ENCODE measurements around the gene MICAL3.
"Not testable (repeated sequence)": the region's sequence is repeated elsewhere in the genome, so short reads cannot be mapped to it uniquely, and the experiment has no call there.

The MICAL3 gene

DNA sequence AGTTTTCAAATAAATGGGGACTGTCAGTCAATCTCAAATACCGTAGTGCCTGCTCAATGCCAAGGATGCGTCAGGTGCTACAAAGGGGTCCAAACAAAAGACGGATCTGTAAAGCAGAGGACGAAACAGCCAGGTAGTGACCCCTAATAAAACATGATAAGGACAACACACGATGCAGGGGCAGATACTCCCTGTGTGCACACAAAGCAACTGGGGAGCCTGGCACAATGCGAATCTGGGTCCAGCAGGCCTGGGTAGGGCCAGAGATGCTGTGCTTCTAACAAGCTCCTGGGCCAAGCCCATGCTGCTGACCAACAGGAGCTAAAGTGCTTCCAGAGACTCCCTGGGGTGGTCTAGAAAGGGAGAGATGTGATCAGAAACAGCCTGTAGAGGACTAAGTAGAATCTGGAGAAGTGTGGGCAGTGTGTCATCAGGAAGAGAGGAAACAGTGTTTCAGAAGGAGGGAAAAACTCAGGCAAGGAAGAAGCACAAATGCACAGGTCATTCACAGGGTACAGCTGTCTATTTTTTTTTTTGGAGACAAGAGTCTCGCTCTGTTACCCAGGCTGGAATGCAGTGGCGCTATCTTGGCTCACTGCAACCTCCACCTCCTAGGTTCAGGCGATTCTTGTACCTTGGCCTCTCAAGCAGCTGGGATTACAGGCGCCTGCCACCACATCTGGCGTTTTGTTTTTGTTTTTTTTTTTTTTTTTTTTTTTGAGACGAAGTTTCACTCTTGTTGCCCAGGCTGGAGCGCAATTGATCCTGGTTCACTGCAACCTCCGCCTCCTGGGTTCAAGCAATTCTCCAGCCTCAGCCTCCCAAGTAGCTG lies 74.5 kb downstream of the MICAL3 start:
- DNase-seq, result no peak

DNA sequence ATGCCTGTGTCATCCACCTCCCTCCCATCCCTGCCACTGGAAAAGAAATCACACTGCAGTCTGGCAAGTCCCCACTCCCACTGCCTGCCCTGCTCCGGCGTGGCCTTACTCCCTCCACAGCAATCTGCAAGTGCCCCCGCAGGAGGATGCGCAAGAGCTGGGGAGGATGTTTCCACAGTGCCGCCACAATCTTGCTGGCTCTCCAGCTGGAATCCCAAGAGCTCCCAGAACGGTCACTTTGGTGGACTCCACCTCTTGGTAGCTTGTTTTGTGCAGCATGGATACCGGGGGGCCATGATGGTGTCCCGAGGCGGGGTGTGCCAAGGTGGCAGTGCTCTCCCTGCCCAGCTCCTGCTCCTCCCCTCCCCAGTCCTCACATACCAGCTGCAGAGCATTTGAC lies 76.3 kb downstream of the MICAL3 start:
- DNase-seq, result no peak

DNA sequence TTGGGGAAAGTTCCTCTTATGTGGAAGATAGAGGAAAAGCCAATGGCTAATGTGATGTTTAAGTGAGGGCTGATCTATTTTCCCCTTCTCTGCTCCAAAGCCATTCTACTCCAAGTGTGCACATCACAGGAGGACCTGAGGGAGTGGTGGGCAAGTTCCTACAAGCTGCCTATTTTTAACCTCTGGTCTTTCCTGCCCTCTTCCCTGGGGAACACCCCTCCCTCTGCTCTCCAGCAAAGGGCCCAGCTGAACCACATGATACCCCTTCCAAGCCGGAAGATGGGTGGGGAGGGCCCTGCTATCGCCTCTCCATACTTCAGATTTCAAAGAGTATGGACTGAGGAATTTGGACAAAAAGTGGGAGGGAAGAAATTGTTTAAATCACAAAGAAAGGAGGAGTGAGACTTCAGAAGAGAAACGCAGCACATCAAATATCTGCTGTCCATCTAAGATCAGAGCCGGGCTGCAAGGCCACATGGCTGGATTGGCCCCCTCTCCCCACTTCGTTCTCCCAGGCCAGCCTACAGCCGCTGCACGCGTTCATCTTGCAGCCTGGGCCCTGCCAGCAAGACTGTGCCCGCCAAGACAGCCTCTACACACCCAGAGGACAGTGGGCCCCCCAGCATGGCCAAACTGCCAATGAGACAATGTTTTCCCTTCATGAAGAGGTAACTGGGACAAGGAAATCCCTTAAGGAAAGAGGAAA lies 77.5 kb downstream of the MICAL3 start:
- DNase-seq, result no peak

DNA sequence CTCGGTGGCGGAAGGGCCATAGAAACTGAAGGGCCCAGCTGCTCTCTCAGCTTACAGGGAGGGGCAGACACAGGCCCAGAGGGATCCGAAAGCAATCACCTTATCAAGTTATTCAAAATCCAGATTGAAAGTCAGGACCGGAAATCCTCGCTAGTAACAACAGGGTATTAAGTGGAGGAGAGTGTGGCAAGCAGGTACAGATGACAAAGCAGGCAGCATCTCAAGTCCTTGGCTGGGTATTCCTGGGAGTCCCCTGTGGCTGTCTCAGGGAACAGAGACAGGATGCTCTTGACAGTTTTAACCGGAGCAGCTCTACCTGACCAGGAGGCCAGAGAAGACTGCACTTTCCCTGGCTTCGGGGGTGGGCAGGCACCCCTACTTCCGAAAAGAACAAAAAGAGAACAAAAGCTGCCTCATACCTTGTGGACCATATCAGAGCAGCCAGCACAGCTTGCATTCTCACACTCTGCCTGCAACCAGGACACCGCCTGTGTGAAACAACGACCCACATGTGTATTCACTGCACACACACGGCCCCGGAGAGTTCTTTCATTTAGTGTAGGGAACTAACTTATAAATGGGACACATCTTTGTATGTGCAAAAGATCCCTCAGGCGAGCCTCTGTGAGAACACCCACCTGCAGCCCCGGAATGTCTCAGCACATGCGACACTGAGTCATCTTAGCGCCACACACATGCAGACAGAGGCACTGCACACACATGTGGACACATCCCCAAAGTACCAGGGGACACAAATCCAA lies 78.3 kb downstream of the MICAL3 start:
- DNase-seq, result no peak

DNA sequence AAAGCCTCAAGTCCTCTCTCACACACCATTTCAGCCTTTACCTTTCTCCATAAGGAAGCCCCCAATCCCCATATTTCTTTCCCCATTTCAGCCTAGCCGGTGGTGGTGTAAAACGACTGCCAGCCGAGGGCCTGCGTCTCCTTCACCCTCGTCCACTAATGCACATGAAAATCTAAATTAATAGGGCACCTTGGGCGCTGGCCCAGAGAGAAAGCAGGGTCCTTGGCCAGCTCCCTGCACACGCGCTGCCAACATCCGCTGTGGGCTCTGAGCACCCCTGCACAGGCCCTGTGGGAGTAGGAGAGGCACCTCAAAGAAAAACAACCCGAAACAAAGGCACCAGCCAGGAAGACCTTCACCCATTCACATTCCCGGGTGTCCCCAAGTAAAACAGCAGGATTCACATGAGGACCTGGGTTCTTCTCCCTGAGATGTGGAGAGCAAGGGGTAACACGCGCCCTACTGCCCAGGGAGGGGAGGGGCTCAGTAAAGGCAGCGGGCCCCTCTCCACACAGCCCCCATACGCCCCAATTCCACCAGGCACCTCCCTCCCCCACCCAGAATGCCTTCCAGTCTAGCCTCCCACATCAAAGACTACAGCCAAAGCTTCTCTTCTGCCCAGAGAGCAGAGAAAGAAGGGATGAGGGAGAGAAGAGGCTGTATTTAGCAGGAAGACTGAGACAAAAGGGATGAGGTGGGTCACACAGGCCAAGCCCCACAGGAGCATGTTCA lies 79.0 kb downstream of the MICAL3 start:
- DNase-seq, result no peak

DNA sequence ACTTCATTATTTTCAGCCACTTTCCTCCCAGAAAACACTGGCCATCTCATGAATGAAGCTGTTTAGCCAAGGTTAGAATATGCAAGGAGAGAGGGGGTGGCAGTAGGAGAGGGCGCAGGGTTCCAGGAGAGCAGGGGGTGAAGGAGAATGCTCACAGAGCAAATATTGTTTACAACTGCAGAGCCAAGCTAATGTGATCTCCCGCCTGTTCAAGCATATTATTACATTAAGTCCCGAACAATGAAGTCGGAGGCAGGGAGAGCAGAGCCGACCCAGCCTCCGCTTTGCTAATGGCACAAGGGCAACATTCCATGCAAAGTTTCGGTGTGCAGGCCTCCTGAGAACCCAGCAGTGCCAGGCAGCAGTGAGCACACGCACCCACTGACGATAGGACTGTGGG lies 80.1 kb downstream of the MICAL3 start:
- no peak for DNase-seq

DNA sequence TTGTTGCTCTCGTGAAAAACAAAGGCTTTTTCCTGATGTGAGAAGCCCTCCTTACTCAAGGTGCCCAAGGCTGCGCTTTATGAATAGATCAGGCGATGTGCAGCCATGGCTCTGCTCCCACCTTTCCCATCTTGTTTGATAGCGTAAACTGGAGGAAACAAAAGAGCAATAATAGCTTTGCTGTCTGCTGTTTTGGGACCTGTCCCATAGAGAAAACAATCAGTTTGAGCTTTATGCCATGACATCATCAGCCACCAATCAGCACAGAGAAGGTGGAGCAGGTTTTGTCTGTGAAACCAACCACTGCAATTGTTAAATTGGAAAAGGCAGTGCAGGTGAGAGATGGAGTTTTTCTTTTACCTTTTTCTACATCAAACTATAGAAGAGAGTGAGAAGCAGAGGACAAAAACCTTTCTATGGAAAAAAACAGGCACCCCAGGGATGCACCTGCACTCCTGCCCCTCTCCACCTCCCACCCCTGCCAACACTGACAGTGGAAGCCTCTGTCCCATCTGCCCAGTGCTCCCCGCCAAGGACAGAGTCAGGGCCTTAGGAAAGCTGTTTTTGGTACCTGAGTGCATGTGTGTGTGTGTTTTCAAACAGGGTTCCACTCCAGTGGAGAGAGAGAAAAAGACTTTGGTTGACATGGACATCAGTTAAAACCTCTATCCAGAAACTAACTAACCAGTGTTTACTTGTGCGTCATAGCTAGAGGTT lies 80.7 kb downstream of the MICAL3 start:
- DNase-seq, result no peak

DNA sequence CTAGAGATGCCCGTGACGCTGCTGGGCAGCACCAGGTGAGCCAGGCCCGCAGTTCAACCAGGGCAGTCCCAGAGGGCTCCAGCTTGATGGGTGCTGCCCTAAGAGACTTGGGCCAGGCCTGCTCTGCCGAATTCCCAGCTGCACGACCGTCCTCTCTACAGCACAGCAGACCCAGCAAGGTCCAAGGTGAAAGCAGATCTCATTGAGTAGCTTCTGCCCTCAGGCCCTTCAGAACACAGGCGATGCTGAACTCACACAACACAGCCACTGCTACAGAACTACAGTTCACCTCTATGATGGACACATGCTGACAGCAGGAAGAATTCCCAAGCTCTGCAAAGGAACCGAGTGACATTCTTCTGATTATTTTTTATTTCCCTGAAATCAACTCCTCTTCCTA lies 81.6 kb downstream of the MICAL3 start:
- no peak for DNase-seq

DNA sequence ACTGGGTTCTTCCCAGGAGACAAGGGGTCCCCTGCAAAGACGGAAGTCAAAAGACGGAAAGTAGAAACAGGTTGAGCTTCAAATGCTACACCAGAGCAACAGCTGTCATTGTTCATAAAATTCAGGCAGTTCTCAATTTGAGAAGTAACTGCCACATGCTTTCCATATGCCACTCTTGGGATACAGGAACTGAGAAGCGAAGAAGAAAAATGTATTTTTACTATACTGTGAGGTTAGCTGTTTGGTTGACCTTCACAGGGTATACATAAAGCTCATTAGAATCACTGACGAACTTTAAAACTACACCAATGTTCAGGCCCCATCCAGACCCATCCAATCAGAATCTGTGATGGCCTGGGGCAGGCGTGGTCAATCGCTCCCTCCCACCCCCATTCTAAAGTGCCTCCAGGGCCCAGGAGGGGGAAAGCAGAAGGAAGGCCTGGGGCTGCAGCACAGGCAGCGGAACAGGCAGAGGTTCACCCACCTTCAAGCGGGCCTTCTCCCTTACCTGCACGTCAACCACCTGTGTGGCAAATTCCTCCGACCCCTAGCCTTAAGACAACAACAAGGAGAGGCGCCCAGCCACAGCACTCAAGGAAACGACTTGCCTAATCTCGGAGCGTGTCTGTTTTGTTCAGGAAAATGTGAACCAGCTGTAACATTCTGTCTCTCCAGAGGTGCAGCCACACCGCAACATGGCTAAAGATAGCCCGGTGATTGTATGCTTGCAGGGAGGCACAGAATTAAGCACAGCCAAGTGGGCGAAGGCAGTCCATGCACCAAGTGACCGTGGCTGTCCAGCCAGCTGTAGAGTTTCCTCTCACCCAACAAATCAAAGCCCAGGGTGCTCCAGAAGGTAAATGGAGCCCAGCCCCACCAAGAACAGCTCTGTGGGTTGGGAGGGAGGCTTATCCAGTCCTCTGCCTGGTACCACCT lies 82.6 kb downstream of the MICAL3 start:
- DNase-seq, result peak; percentile 59

DNA sequence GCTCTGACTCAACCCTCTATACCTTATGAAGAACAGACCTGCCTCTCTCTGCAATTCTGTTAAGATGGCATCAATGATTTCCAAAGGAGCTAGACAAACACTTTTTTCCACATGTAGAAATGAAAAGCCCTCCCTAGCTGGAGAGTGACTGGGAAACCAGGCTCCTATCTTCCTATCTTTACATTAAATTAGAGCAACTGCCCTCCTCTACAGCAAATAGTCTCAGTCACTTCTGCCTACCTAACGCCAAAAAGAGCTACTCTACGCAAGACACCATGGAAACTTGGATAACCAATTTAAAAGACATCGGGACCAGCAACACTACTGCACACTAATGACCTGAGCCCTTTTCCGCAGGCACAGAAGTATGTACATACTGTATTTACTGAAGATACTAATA lies 84.8 kb downstream of the MICAL3 start:
- DNase-seq, result no peak

DNA sequence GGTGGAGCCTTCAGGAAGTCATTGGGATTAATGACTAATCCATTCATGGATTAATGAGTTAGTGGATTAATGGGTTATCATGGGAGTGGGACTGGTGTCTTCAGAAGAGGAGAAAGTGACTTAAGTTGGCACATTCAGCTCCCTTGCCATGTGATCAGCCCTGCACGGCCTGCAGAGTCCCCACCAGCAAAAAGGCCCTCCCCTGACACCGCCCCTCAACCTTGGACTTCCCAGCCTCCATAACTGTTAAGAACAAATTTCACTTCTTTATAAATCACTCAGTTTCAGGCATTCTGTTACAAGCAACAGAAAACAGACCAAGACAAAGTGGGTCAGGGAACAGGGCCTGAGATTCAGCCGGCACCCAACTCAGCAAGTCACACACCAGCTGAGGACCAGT lies 85.3 kb downstream of the MICAL3 start:
- no peak for DNase-seq

DNA sequence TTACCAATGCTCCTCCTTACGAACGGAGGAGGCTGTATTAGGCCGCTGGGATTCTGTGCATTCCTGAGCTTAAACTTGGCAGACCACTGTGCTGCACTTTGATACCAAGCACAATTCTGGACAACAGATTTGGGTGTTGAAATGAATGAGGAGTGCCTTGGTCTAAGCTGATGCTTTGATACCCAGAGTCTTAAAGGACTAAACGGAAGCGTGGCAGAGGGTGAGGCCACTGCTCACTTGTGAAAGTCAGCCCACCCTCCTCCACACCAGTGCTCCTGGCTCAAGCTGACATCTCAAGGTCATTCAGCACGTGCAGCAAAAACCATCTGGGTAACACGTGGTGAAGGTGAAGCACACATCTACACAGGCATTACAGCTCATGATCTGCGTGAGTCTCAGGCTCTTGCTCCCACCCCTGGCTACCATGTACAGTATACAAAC lies 85.9 kb downstream of the MICAL3 start:
- DNase-seq, result no peak

DNA sequence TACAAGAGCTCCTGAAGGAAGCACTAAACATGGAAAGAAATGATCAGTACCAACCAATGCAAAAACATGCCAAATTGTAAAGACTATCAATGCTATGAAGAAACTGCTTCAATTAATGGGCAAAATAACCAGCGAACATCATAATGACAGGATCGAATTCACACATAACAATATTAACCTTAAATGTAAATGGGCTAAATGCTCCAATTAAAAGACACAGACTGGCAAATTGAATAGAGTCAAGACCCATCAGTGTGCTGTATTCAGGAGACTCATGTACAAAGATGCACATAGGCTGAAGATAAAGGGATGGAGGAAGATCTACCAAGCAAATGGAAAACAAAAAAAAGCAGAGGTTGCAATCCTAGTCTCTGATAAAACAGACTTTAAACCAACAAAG lies 91.9 kb downstream of the MICAL3 start:
- not testable (repeated sequence) for DNase-seq

DNA sequence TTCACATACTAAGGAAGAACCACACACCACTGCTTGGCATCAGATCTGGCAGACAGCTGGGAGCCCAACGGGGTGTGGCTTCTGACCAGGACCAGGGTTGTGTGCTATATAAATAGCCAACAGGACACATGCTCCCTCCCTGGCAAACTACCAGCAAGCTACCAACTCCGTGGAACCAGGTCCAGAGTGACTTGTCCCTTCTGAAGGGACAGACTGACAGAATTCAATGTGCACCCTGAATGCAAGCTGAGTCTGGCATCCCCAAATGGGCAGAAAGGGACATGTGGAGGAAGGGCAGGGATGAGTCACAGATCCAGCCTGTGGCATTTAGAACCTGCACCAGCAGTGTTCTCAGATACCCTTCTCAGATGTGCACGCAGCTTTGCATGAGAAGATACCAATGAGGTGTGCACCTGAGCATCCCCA lies 92.9 kb downstream of the MICAL3 start:
- DNase-seq, result peak; percentile 70

DNA sequence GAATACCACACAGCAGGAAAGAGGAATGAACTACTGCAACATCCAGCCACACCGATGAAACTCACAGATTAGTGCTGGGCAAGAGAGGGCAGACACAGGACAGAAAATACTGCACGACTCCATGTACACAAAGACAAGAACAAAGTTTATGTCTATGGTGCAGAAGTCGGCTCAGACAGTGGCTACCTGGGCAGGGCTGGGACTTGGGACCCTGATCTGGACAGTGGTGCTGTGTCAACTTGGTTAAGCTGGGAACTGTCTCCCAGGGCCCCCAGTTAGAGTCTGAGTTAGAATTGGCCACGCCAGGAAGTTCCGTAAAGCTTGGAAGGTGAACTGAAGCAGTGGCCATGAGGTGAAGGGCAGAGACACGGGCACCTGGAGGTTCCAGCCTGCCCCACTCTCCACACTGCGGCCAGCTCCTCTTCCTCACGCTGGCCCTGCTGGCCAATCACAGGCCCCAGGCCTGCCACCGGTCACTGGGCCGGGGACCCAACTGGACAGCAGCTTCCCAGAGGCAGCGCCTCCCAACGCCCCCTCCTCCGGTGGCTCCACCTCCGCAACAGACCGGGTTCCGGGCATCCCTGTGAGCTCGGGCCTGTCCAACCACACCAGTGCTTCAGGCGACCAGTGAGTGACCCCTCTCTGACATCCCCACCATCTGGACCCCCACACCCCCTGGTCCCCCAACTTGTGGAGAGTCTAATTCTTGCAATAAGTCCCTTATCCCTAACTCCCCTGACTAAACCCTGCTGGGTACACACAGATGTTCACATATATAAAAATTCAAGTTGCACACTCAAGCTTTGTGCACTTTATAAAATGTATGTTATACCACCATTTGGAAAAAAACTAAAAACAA lies 93.7 kb downstream of the MICAL3 start:
- no peak for DNase-seq

DNA sequence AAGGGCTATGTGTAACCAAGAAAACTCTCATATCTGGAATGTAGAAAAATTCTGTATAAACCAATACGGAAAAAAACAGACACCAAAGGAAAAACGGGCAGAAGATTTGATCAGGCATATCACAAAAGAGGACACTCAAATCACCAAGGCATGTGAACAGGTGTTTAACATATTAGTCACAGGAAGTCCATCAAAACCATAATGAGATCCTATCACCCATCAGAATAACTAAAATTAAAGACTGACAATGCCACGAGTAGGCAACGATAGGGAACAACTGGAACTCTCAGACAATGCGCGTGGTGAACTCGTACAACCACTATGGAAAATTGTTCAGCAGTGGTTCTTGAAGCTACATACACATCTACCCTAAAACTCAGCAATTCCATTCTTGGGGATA lies 94.5 kb downstream of the MICAL3 start:
- DNase-seq, result no peak

DNA sequence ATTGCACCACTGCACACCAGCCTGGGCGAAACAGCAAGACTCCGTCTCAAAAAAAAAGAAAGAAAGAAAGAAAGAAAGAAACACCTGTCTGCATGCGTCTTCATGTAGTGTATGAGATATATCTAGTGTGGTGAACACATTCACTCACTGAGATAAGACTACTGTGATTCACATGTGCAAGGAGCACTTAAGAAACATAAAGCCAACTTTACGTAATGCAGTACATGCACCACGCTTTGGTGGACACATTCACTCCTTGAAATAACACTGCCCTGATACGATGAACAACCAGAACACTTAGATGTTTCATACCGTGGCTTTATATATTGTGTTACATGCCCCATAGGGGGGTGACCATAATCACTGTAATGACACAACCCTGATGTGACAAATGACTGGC lies 96.0 kb downstream of the MICAL3 start:
- no peak for DNase-seq

DNA sequence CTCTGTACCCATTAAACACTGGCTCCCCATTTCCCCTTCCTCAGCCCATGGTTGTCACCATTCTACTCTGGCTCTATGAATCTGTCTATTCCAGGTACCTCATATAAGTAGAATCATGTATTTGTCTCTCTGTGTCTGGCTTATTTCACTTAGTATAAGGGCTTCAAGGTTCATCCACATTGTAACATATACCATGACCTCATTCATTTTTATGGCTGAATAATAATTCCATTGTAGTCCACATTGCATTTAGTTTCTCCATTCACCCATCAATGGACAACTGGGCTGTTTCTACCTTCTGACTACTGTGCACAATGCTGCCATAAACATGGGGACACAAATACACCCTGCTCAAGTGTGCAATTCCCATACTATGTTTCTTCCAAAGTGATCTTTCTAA lies 97.3 kb downstream of the MICAL3 start:
- DNase-seq, result no peak

DNA sequence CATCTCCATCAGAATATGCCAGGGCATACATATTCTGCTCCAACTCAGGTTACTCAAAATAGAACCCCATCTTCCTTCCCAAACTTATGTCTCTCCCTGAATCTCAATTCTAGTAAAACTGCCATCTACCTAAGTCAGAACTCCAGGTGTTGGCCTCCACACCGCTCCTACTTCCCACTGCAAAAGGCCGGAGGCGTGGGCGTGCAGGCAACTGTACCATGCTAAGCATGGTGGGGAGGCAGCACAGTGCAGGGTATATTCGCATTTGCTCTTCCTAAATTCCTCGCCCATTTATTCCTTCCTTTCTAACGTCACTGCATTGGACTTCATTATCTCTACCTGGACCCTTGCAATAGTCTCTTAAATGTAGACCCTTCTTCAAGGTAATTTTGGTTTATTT lies 97.8 kb downstream of the MICAL3 start:
- no peak for DNase-seq

DNA sequence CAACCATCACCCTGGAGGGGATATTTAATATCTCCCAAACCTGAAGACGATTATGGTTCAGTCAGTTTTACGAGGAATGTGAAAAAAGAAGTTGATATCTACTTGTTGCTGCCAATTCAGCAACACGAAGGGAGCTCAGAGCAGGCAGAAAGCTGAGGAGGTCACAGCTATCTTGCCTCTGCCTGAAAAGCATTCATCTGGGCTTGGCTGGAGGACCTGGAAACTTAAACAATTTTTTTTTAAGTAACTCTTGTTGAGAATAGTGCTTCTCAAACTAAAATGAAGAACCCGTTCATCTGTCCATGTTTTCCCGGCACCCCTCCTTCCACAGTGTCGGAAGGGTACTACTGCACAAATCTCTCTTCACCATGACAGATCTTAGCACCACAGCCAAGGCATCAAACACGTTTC lies 98.9 kb downstream of the MICAL3 start:
- no peak for DNase-seq

Data from left hindlimb (tissue), 1 donor.